Measurements from ENCODE around the gene GOLGA6L2. TPM values are rescaled to one million over a fixed set of nuclear protein-coding genes. Genes with fewer than 3 reads are reported as not detected.

Gene GOLGA6L2
- total and polyA plus RNA-seq, 7 donors: 0.14 TPM; not detected in 6

DNA sequence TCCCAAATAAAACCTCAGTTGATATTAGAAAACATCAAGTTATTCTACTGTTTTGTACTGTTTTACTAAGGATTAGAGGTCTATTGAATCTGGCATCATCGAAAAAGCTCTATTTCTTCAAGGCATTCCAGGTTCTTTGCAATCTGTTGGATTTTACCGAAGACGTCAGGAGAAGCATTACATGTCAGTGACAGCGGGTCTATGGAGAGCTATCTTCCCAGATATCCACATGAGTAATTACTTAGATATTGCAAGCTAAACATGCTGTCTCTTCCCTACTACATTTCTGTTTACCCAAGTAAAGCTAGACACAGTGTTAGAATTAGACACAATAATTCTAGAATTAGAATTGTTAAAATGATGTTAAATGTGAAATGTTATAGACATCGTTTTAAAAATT lies 10.8 kb upstream of the GOLGA6L2 start:
- no peaks in the 10 kb centered on the region for H3K36me3 ChIP-seq
- H3K27ac ChIP-seq: no peak overlapping the region
- no peaks in the 10 kb centered on the region for H3K27me3 ChIP-seq
- no peak overlapping the region for H3K4me3 ChIP-seq
- DNase-seq: no peak
- 79 to 83% methylated on average over 5 of the region's 5 CpGs for WGBS, 2 donors
- H3K4me1 ChIP-seq: no peaks in the 10 kb centered on the region
- no peaks in the 10 kb centered on the region for H3K9me3 ChIP-seq
- intact Hi-C loops (cut with DNase I): no loop called here
- no peak for TF ChIP-seq EP300 (IDR thresholded peaks at IDR 0.05)
- no peak for TF ChIP-seq POLR2AphosphoS5 (IDR thresholded peaks at IDR 0.05)
- TF ChIP-seq POLR2A (IDR thresholded peaks at IDR 0.05): no peak

- 88 to 91% methylated on average over 15 of the region's 15 CpGs for WGBS, 2 donors
- TF ChIP-seq POLR2A (IDR thresholded peaks at IDR 0.05) (no peak), CTCF (IDR thresholded peaks at IDR 0.05) (no peak), POLR2AphosphoS5 (IDR thresholded peaks at IDR 0.05) (no peak), EP300 (IDR thresholded peaks at IDR 0.05) (no peak)
- Histone ChIP-seq H3K27ac (no peak overlapping the region), H3K4me3 (no peak overlapping the region), H3K4me1 (no peaks in the 10 kb centered on the region), H3K9me3 (no peaks in the 10 kb centered on the region), H3K27me3 (no peaks in the 10 kb centered on the region), H3K36me3 (no peaks in the 10 kb centered on the region)
- intact Hi-C loops (cut with DNase I): no loop called here
- DNase-seq: no peak
Observed at GRCh38 chr15:23446215-23447106, 582 bp downstream of the GOLGA6L2 start.

DNA sequence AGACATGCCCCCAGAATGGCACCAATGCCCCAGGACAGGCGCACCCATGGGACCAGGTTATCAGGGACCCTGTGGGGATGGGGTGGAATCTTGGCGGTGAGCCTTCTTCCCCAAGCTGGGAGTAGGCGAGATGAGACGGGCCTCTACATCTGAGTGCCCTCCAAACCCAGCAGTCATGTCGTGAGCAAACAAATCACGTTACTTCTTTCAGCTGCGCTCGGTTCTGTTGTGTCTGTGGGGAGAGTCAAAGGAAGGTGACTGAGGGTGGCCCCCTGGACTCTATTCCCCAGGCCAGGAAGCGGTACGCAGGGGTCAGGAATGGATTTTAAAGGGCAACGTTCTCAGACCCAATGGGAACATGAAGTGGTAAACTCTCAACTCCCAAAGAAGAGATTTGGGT lies 2.8 kb downstream of the GOLGA6L2 start:
- 86 to 88% methylated on average over 11 of the region's 11 CpGs for WGBS, 2 donors
- no peak overlapping the region for H3K27ac ChIP-seq
- H3K36me3 ChIP-seq: no peaks in the 10 kb centered on the region
- TF ChIP-seq POLR2A (IDR thresholded peaks at IDR 0.05): no peak
- intact Hi-C loops (cut with DNase I): no loop called here
- no peaks in the 10 kb centered on the region for H3K4me1 ChIP-seq
- H3K9me3 ChIP-seq: no peaks in the 10 kb centered on the region
- DNase-seq: no peak
- no peak overlapping the region for H3K4me3 ChIP-seq
- H3K27me3 ChIP-seq: no peaks in the 10 kb centered on the region

DNA sequence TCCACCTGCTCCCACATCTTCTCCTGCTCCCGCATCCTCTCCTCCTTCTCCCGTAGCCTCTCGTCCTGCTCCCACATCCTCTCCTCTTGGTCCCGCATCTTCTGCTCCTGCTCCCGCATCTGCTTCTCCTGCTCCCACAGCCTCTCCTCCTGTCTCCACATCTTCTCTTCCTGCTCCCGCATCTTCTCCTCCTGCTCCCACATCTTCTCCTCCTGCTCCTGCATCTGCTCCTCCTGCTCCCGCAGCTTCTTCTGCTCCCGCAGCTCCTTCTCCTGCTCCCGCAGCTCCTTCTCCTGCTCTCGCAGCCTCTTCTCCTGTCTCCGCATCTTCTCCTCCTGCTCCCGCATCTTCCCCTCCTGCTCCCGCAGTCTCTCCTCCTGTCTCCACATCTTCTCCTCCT lies 5.8 kb downstream of the GOLGA6L2 start:
- DNase-seq: no peak
- H3K9me3 ChIP-seq: no peaks in the 10 kb centered on the region
- H3K4me3 ChIP-seq: no peak overlapping the region
- WGBS, 2 donors: 89 to 91% methylated on average over 13 of the region's 13 CpGs
- H3K36me3 ChIP-seq: no peaks in the 10 kb centered on the region
- H3K4me1 ChIP-seq: no peaks in the 10 kb centered on the region
- no peak overlapping the region for H3K27ac ChIP-seq
- no peak for TF ChIP-seq POLR2A (IDR thresholded peaks at IDR 0.05)
- TF ChIP-seq EP300 (IDR thresholded peaks at IDR 0.05): no peak
- TF ChIP-seq POLR2AphosphoS5 (IDR thresholded peaks at IDR 0.05): no peak
- no peak for TF ChIP-seq CTCF (IDR thresholded peaks at IDR 0.05)
- intact Hi-C loops (cut with DNase I): no loop called here
- H3K27me3 ChIP-seq: no peaks in the 10 kb centered on the region

GRCh38 chr15:23440596-23440995 lies 6.4 kb downstream of the GOLGA6L2 start:
- DNase-seq: no peak
- intact Hi-C loops (cut with DNase I): no loop called here
- no peaks in the 10 kb centered on the region for H3K4me1 ChIP-seq

More at GRCh38 chr15:23440596-23440995, 6.4 kb downstream of the GOLGA6L2 start:
- no peak overlapping the region for H3K4me3 ChIP-seq
- no peaks in the 10 kb centered on the region for H3K27me3 ChIP-seq
- TF ChIP-seq POLR2A (IDR thresholded peaks at IDR 0.05) (no peak), POLR2AphosphoS5 (IDR thresholded peaks at IDR 0.05) (no peak), CTCF (IDR thresholded peaks at IDR 0.05) (no peak)
- no peak overlapping the region for H3K27ac ChIP-seq
- H3K36me3 ChIP-seq: no peaks in the 10 kb centered on the region
- 95 to 96% methylated on average over 10 of the region's 10 CpGs for WGBS, 2 donors
- no peaks in the 10 kb centered on the region for H3K9me3 ChIP-seq

All from sigmoid colon (tissue), 7 donors.